ENCODE results near the gene ZKSCAN2.

Gene ZKSCAN2

DNA sequence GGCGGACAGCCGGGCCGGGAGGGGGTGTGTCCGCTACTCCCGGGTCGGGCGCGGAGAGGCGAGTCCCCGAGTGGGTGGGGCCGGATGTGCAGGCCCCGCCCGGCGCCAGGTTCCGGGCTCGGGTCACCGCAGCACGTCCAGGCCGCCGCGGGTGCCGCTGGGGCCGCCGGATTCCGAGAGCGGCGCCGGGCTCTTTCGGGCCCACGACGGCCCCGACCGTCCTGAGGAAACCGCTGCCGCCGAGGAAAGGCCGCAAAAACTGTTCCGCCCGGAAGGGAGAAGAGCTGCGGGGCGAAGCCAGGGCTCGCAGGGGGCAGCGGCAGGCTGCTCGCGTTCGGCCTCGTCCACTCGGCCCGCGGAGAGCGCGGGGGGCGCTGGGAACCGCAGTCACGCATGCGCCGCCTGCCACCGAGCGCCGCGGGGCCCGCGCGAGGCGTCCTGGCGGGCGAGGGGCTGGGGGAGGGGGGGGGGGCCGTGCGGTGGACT, at the start of gene ZKSCAN2:
Gene ZKSCAN2, minus strand, starts transcription at position 376 of the 486 bp plus-strand sequence. CDS start 718 bp downstream, outside the sequence.
- FAIRE-seq: no peak

GRCh38 chr16:25299792-25300590, 42.3 kb upstream of the ZKSCAN2 start:
- FAIRE-seq: no peak

GRCh38 chr16:25298165-25298872, 40.7 kb upstream of the ZKSCAN2 start:
- no peak for FAIRE-seq

GRCh38 chr16:25297151-25297787, 39.6 kb upstream of the ZKSCAN2 start:
- no peak for FAIRE-seq

DNA sequence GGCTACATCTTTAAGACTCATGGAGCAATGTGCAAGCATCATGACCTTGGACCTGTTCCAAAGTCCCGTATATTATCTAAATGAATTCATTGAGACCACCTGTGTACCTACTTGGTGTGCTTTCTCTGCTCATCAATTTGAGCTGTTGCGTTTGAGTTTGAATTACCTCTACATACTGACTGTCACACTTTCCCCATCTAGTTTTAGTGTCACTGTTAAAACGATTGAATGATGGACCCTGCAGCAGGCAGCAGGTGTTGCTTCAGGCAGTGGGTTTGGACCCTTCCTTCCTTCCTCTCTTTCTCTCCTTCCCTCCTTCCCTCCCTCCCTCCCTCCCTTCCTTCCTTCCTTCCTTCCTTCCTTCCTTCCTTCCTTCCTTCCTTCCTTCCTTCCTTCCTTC, 33.9 kb upstream of the ZKSCAN2 start:
- no peak for FAIRE-seq

- FAIRE-seq: no peak
These were observed 31.8 kb upstream of the ZKSCAN2 start for GRCh38 chr16:25289466-25289865.

- FAIRE-seq: no peak
These were observed 21.8 kb upstream of the ZKSCAN2 start for GRCh38 chr16:25279491-25279890.

- FAIRE-seq: no peak
These were observed 13.8 kb upstream of the ZKSCAN2 start for GRCh38 chr16:25271421-25271820.

- no peak for FAIRE-seq
These were observed 12.9 kb upstream of the ZKSCAN2 start for GRCh38 chr16:25270577-25270976.

DNA sequence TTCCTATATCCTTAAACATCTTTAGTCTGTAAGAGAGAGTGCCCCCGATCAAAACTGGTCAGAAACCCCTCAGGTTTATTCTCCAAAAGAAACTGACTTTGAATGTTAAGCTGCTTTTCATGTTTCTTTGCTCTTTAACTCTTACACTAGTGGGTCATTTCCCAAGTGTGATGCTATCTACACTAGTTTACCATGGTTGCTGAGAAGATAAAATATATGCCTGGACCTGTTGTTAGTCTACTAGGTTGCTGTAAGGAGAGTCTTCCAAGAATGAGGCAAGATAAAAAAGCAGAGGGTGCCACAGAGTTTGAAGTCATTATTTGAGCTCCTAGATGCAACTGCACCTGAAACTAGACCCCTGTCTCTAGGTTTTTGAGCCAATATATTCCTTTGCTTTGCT, 12.2 kb upstream of the ZKSCAN2 start:
- no peak for FAIRE-seq

- no peak for FAIRE-seq
These were observed 8.3 kb upstream of the ZKSCAN2 start for GRCh38 chr16:25265968-25266367.

DNA sequence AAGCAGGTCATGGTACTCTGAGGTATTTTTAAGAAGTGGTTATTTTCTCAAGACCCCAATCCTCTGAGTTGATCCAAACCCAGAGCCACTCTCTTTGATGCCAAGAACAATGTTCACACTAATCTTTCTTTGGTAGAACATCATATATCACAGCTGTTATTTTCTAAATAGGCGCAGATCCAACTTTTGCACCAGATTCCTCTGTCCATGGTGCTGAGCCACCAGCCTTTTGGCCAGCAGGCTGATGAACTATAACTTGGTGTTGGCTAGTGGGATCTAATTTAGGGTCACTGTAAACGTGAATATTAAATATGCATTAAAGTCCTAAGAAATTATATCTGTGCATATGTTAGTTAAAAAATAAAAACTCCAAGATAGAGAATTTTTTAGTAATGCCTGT, 7.0 kb upstream of the ZKSCAN2 start:
- FAIRE-seq: no peak

DNA sequence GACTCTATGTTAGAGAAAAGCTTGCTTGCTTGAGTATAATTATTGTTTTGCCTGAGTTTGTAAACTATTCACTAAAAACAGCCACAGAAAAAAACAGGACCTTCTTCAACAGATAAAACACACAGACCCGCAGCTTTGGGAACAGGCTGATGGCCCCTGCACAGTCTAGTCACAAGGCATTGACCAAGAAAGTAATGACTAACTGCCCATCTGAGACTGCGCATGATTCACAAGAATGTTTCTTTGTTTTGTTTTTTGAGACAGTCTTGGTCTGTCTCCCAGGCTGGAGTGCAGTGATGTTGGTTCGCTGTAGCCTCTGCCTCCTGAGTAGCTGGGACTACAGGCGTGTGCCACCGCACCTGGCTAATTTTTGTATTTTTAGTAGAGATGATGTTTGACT, 2.8 kb upstream of the ZKSCAN2 start:
- FAIRE-seq: no peak

GRCh38 chr16:25258861-25259179, 1.2 kb upstream of the ZKSCAN2 start:
- no peak for FAIRE-seq

- FAIRE-seq: no peak
These were observed 563 bp upstream of the ZKSCAN2 start for GRCh38 chr16:25257956-25258860.

DNA sequence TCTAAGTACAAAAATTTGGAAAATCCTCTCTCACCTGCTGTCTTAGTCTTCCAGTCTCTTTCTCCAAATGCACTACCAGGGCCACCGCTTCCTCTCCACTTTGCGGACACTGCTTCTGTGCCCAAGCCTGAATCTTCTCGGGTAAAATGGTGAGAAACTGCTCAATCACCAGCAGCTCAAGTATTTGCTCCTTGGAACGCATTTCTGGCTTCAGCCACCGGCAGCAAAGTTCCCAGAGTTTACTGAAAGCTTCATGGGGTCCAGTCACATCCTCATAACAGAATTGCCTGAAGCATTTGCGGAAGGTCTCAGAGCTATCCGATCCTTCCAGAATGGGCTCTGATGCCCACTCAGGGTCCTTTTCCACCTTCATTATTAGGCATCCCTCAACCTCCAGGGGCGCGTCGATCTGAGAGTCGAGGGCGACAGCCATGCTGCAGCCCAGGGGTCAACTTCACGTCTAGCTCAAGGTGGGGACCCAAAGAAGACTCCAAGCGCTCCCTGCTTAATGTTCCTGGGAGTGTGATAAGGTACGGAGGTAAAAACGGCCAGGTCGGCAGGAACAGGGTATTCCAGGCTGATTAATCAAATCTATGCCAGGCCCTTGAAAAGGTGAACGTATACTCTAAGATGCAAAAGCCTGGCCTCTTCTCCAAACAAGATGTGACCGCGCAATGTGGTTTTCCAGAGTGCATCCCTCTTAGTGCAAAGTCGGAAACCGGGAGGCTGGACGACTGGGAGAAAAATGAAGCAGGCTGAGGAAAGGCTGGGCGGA, 763 bp downstream of the ZKSCAN2 start:
- no peak for FAIRE-seq

DNA sequence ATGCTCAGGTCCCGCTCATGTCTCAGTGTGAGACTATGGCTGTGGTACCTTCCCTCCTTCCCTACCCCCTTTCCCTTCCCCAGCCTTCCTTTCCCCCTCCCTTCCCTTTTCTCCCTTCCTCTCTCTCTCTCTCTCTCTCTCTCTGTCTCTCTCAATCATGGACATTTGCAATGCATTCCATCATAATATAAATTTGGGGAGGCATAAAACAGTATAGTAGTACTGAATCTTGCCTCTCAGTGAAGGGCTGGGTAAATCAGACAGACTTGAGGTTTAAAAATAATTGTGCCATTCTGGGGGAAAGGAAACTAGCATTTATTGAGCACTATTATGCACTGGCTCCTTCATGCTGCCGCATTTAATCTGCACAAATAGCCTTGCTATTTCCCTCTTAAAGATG, 4.3 kb downstream of the ZKSCAN2 start:
- no peak for FAIRE-seq

GRCh38 chr16:25250467-25250866, 7.2 kb downstream of the ZKSCAN2 start:
- FAIRE-seq: no peak

DNA sequence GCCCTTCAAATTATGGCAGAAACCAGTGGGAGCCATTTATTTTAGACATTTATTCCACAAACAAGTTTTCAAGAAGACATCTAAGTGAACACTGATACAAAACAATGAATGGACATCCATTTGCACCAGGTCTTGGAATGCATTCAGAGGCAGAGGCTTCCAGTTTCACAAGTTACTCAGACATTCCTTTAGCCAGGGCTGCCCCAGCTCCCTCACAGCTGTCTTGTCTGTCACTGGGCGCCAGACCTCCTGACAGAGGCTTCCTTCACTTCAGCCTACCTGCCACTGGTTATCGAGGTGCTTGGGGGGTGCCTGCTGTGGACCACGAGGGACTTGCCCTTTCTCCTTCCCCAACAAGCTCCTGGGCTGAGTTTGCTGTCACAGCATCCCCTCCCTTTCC, 21.7 kb downstream of the ZKSCAN2 start:
- no peak for FAIRE-seq

DNA sequence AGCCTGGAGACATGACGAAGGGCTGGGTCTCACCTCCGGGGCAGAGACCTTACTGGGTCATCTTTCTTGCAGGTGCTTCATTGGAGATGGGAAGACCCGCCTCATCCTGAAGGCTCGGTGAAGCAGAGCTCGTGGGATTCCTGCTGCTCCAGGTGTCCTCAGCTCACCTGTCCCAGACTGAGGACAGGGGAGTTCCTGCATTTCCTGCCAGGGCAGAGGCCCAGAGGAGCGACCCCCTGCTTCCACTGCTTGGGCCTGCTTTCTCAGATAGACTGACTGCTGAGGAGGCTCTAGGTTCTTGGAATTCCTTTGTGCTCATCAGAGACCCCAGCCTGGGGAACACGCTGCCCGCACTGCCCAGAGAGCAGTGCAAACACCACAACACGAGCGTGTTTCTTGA, 29.3 kb downstream of the ZKSCAN2 start:
- no peak for FAIRE-seq

DNA sequence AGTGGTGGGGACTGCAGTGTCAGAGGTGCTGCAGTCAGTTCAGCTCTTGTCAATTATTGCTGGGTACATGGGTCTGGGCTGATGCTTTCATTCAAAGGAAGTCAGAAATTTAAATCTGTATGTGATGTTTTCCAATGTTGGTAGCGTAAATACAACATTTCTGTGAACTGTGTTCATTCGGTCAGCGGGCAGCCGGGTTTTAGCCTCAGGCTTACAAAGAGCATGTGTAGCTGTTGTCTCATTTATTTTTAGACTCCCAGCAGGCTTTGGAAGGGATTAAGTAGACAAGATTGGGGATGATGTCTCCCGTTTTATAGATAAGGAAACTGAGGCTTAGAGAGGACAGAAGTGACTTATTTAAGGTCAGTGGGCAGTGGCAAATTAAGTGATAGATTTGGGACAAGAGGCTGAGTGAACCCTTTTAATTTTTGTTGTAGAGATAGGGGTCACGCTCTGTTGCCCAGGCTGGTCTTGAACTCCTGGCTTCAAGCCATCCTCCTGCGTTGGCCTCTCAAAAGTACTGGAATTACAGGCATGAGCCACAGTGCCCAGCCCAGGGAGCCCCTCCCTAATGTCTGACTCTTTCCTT, 32.8 kb downstream of the ZKSCAN2 start:
- no peak for FAIRE-seq

GRCh38 chr16:25223964-25224363, 33.7 kb downstream of the ZKSCAN2 start:
- FAIRE-seq: no peak

All from islet of Langerhans (tissue), 1 donor.